ENCODE measurements around the gene MRNIP. TPM values are rescaled to one million over a fixed set of nuclear protein-coding genes. Genes with fewer than 3 reads are reported as not detected.

Gene MRNIP
- total and polyA plus RNA-seq, 2 of the 8 experiments (the other 6 are each of a cell fraction or from before 2014, with no cell fraction given): 29.6 TPM

DNA sequence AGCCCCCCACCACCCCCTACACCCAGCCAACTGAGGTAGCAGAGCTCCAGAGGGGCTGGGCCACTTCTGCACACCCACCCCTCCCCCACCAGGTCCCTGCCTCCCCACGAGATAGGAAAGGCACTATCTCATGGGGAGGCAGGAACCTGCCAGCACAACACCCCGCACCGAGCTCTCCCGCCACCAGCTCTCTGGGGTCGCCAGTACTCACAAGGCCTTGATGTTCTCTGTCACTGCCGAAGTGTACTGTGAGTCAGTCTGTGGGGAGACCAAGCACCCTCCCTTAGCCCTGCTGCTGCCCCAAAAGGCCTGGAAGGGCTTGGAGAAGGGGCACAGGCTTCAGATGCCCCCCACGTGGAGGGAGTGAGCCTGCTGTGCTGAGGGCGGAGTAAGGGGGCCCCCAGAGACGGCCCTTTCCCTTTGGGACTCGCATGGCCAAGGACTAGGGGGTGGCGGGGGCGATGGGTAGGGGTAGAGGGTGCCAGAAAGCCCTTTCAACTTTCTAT is 57.9 kb downstream of the MRNIP start:
- Histone ChIP-seq H3K9me3 (ENCODE audit: insufficient read depth in 2 of 2, low read depth in 1 of 2, low read length in 1 of 2) (no peaks in the 10 kb centered on the region), H4K91ac (replicated peaks; ENCODE audit: insufficient read length, low read length) (no peak overlapping the region), H4K8ac (ENCODE audit: extremely low read depth, insufficient read depth, low read length) (no peak overlapping the region), H2AK5ac (ENCODE audit: low read depth, low read length) (no peak overlapping the region), H3K79me2 (ENCODE audit: control insufficient read depth in 1 of 2, insufficient read depth in 2 of 2, low read length in 2 of 2) (peaks cover 0 to 22% of the 10 kb centered on the region in 2 experiments; a peak in 2 of 4 replicates), H2BK5ac (ENCODE audit: low read depth, low read length) (no peak overlapping the region), H3K4me1 (replicated peaks in 1 of 4; ENCODE audit: control insufficient read depth in 3 of 4, insufficient read depth in 4 of 4, low read length in 3 of 4) (peaks cover 0 to 32% (median 31%) of the 10 kb centered on the region in 4 experiments; a peak in 6 of 7 replicates), H4K5ac (ENCODE audit: insufficient read length, low read depth, low read length) (no peak overlapping the region), H2BK20ac (ENCODE audit: low read length) (no peak overlapping the region), H3K4me2 (ENCODE audit: insufficient read depth in 1 of 2, low read depth in 2 of 2, low read length in 2 of 2) (no peak overlapping the region), H2BK15ac (ENCODE audit: low read length) (no peak overlapping the region), H3K23me2 (ENCODE audit: low read depth, low read length) (peaks cover 5% of the 10 kb centered on the region; the same call in 1 of the 2 replicates), H3K4ac (replicated peaks; ENCODE audit: insufficient read length, low read depth, low read length) (no peak overlapping the region), H3K36me3 (ENCODE audit: control insufficient read depth in 2 of 4, insufficient read depth in 4 of 4, low read length in 3 of 4) (peaks cover 12 to 31% (median 27%) of the 10 kb centered on the region in 4 experiments), H4K20me1 (replicated peaks in 1 of 2; ENCODE audit: control insufficient read depth in 1 of 2, insufficient read depth in 2 of 2, low read length in 2 of 2) (peaks cover 12 to 33% of the 10 kb centered on the region in 2 experiments), H3K14ac (ENCODE audit: insufficient read length) (no peak overlapping the region), H3K27ac (ENCODE audit: low read depth, low read length) (no peak overlapping the region), H3K4me3 (ENCODE audit: extremely low read depth in 1 of 4, insufficient read depth in 2 of 4, low read depth in 3 of 4, low read length in 4 of 4) (no peak overlapping the region), H3K9ac (replicated peaks in 1 of 4; ENCODE audit: extremely low read depth in 1 of 4, low read depth in 3 of 4, low read length in 3 of 4) (no peak overlapping the region), H3K56ac (replicated peaks; ENCODE audit: insufficient read length, low read depth, low read length) (no peak overlapping the region), H2AFZ (ENCODE audit: low read length) (no peak overlapping the region), H3K27me3 (replicated peaks in 1 of 4; ENCODE audit: control insufficient read depth in 3 of 4, extremely low read depth in 1 of 4, insufficient read depth in 3 of 4, low read length in 3 of 4) (no peaks in the 10 kb centered on the region), H3K18ac (ENCODE audit: extremely low read depth, low read length) (no peak overlapping the region), H3K23ac (ENCODE audit: insufficient read length) (no peak overlapping the region), H3K79me1 (ENCODE audit: low read depth, low read length) (peaks cover 11% of the 10 kb centered on the region), H2BK120ac (replicated peaks; ENCODE audit: low read depth, low read length) (no peak overlapping the region), H2BK12ac (ENCODE audit: low read depth, low read length) (no peak overlapping the region)
- DNase-seq (ENCODE audit: low read depth in 1 of 2, low spot score in 2 of 2) (no peak), FAIRE-seq (no peak)
- TF ChIP-seq ZNF274 (IDR thresholded peaks at IDR 0.05; ENCODE audit: borderline replicate concordance, extremely low read depth, low read length): no peak
- TF ChIP-seq RBBP5 (IDR thresholded peaks at IDR 0.05; ENCODE audit: borderline replicate concordance, low read depth, low read length): no peak
- TF ChIP-seq SP4 (IDR thresholded peaks at IDR 0.05; ENCODE audit: low read length): no peak
- TF ChIP-seq ASH2L (IDR thresholded peaks at IDR 0.05; ENCODE audit: low read length): no peak
- TF ChIP-seq POU5F1 (IDR thresholded peaks at IDR 0.05; ENCODE audit: low read depth, low read length): no peak
- TF ChIP-seq MAFK (IDR thresholded peaks at IDR 0.05; ENCODE audit: low read depth, low read length): no peak
- 90% methylated on average over 12 of the region's 12 CpGs; no CpG with 5 or more reads in 1 of the 2 experiments for WGBS, 2 experiments (ENCODE audit: extremely low coverage in 1 of 2, insufficient coverage in 1 of 2, insufficient read length in 1 of 2, insufficient replicate concordance in 2 of 2, low coverage in 1 of 2, low lambda C conversion rate in 2 of 2, missing lambda C conversion rate in 1 of 2)
- CTCF ChIA-PET (ENCODE audit: partially characterized antibody): interaction anchor here (0.9 to 3.9 kb wide), 12 partner anchors 11 to 99 kb away, joined by 3 to 19 read pairs (median 4); no protein-coding TSS in a partner anchor
- POLR2A ChIA-PET (ENCODE audit: partially characterized antibody): interaction anchor here (1.1 to 16.9 kb wide), 5 partner anchors 15 to 30 kb away, joined by 3 to 207 read pairs (median 5); partner anchors contain the start of gene SQSTM1

Data from H1 (cell line).